NCI-H1048 (cell line): Measurements from ENCODE around the gene MT2A.

Experiments
- DNase-seq: peaks from one replicate; lab custom pipeline; 2025; lab: John Stamatoyannopoulos, UW

The MT2A gene

GRCh38 chr16:56639045-56639444 is 30.7 kb downstream of the MT2A start:
- no peak for DNase-seq

GRCh38 chr16:56640076-56640475 is 31.7 kb downstream of the MT2A start:
- no peak for DNase-seq

GRCh38 chr16:56641166-56641565 is 32.8 kb downstream of the MT2A start:
- DNase-seq = no peak

GRCh38 chr16:56643080-56643778 is 34.8 kb downstream of the MT2A start:
- DNase-seq = no peak

GRCh38 chr16:56643833-56644232 is 35.4 kb downstream of the MT2A start:
- no peak for DNase-seq

GRCh38 chr16:56645311-56645710 is 36.9 kb downstream of the MT2A start:
- DNase-seq = no peak

- no peak for DNase-seq
These were observed 37.5 kb downstream of the MT2A start for GRCh38 chr16:56645838-56646237.

- DNase-seq = no peak
These were observed 39.5 kb downstream of the MT2A start for GRCh38 chr16:56647641-56648431.

GRCh38 chr16:56649271-56649670 is 40.9 kb downstream of the MT2A start:
- no peak for DNase-seq

- no peak for DNase-seq
These were observed 41.4 kb downstream of the MT2A start for GRCh38 chr16:56649820-56650219.

GRCh38 chr16:56651586-56651985 is 43.2 kb downstream of the MT2A start, which contains the start of gene MT1B:
MT1B (plus strand) TSS chr16:56651886; CDS start chr16:56651954, 68 bp downstream.
- no peak for DNase-seq

GRCh38 chr16:56652600-56652999 is 44.2 kb downstream of the MT2A start:
- DNase-seq = no peak

GRCh38 chr16:56653218-56653617 is 44.8 kb downstream of the MT2A start:
- no peak for DNase-seq

- DNase-seq = no peak
These were observed 49.4 kb downstream of the MT2A start, which contains the start of gene MT1F for GRCh38 chr16:56657555-56658326. MT1F (plus strand) TSS chr16:56657959; CDS start chr16:56658059, 100 bp downstream.

- DNase-seq = no peak
These were observed 50.0 kb downstream of the MT2A start for GRCh38 chr16:56658327-56658875.
